Ovary (tissue), 9 donors: ENCODE data around the gene RTN4IP1. TPM values are rescaled to one million over a fixed set of nuclear protein-coding genes. Genes with fewer than 3 reads are reported as not detected.

ENCODE experiments used
- DNase-seq, 5 donors: peaks; one replicate each; pipeline ENCODE4 v3.0.0-alpha.2; 2019 to 2020
- H3K27ac ChIP-seq, 2 donors: fragments of 200-600 bp; one replicate each; pipeline versions ENCODE4 v1.5.1 to v1.8.0; 2019 to 2022
- H3K27me3 ChIP-seq: fragments of 200-600 bp; one replicate; pipeline ENCODE4 v1.8.0; 2022
- H3K36me3 ChIP-seq: fragments of 200-600 bp; sonication (generic); one replicate; pipeline ENCODE4 v1.5.1; 2019
- H3K4me1 ChIP-seq: one replicate; pipeline ENCODE4 v1.8.1; 2013; ENCODE audit warnings: mild to moderate bottlenecking, moderate library complexity; ENCODE audit not compliant: insufficient read depth
- H3K4me3 ChIP-seq: fragments of 200-600 bp; sonication (generic); one replicate; pipeline ENCODE4 v1.5.1; 2017
- H3K9me3 ChIP-seq, 2 donors: fragments of 200-600 bp in 1 of 2; sonication (generic) in 1 of 2; one replicate each; pipeline versions ENCODE4 v1.5.1 to v1.8.1; 2013 to 2019; ENCODE audit warnings: mild to moderate bottlenecking in 1 of 2, moderate library complexity in 1 of 2
- EP300 ChIP-seq: sonication (generic); formaldehyde crosslinking; IDR thresholded peaks from one replicate; pipeline ENCODE4 v1.6.1; 2017; ENCODE audit warnings: antibody characterized with exemption
- POLR2A ChIP-seq: fragments of 450-650 bp; IDR thresholded peaks from one replicate; pipeline ENCODE4 v1.6.1; 2017; ENCODE audit warnings: antibody characterized with exemption, mild to moderate bottlenecking, moderate library complexity
- WGBS, 3 donors: extraction: QIAGEN DNeasy Blood & Tissue Kit in 1 of 3; methylation state at CpG; one replicate each; pipeline versions ENCODE4 v1.1.5 to v1.1.7; 2013 to 2017; 5-methylcytosine and 5-hydroxymethylcytosine counted together
- intact Hi-C, 4 donors: fragments of 100-400 bp; cut with DNase I; formaldehyde crosslinking; loops; one replicate each; pipeline versions ENCODE4 v1.11.0 to v1.15.1; 2022 to 2023
- polyA plus RNA-seq, 2 donors: library from polyadenylated mRNA; stranded (reverse); fragments of 200-250 nt in 1 of 2; fragments of 350-450 nt in 1 of 2; fragmentation: Illumina TruSeq in 1 of 2; extraction: RNeasy Lipid Tissue Mini Kit (QIAGEN cat#74804) in 1 of 2; gene quantifications; one replicate each; pipeline ENCODE4 v1.2.3, GENCODE V29; 2013 to 2014
- total RNA-seq, 7 donors: library from RNA; depleted of rRNA in 2 of 7; stranded (reverse); fragments of >200 nt in 2 of 7; fragmentation: NEBNext Ultra II Directional in 3 of 7; extraction: Animal tissue kit (Norgen Biotek cat#: 25700) in 3 of 7; gene quantifications; one replicate each; pipeline versions ENCODE4 v1.1.0 to v1.2.4, GENCODE V29; 2016 to 2023
- TF ChIP-seq, protein P1 (sequence below), 3 donors: fragments of 450-650 bp in 2 of 3; fragments of 200-600 bp in 1 of 3; IDR thresholded peaks; one replicate each; pipeline versions ENCODE4 v1.5.1 to v1.8.0; 2016 to 2022; ENCODE audit warnings: antibody characterized with exemption in 3 of 3, mild to moderate bottlenecking in 1 of 3
- donor health status: DM: no; HTN: no; CAD: no; lungs with moderate emphysema.
- donor health status: DM: no; HTN: no; CAD: no.
- donor health status: Bipolar disorder and iron deficiency.
- donor health status: DM: yes; HTN: yes; CAD: no.
- donor health status: DM: no; HTN: no; CAD: no.
- donor health status: DM: yes; HTN: yes; CAD: no.

RTN4IP1 gene
- total and polyA plus RNA-seq, 9 donors, result 2.0 to 5.2 (median 3.0) TPM

DNA sequence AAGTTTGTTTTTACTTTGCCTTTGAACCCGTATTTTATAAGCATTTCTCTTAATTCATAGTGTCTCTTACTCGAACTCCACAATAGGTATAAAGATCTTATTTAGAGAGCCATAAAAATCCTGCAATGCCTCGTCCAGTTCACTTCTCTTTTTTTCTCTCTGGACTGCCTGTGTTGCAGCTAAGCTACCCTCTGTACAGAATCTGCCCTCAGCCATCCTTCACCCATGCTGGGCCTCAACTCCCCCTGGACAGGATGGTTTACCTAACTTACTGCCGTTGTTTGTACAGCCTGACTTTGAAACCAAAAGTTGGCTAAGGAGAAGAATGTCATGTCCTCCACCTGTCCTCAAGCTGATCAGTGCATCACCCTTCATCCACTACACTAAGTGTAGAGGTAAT, 10.5 kb upstream of the RTN4IP1 start:
- WGBS, 3 donors, result 82 to 83% (median 82%) methylated on average over 4 of the region's 4 CpGs

DNA sequence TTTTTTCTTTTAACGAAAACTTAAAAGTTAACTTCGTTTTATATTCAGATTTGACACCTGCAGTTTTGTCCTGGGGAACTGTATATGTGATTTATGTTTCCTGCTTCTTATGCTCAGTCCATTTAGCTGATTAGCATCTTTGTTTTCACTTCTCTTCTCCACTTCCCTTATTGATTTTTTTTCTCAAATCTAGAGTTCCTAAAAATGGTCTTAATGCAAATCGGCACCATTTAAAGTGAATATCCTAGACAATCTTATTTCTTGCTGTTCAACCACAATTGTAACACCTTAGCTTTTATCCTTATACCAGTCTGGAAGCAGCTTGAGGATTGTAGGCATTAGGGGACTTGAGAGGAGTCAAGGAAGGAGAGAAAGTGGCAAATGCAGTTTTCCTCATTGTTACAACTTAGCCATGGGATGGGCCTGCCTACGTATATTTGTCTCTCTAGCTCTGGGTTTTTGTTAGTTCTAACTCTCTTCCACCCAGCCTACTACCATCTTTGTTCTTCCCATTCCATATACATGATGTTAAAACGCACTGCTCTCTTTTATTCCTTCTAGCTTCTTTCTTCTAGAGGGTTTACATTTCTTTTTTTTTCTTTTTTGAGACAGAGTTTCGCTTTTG, 8.5 kb upstream of the RTN4IP1 start:
- 75 to 82% (median 76%) methylated on average over 6 of the region's 6 CpGs for WGBS, 3 donors
- Histone ChIP-seq H3K27ac (no peak overlapping the region), H3K9me3 (no peaks in the 10 kb centered on the region), H3K4me3 (no peak overlapping the region), H3K4me1 (no peaks in the 10 kb centered on the region), H3K36me3 (no peaks in the 10 kb centered on the region), H3K27me3 (no peaks in the 10 kb centered on the region)
- TF ChIP-seq EP300 (no peak), POLR2A (no peak)
- TF ChIP-seq, protein P1, sequence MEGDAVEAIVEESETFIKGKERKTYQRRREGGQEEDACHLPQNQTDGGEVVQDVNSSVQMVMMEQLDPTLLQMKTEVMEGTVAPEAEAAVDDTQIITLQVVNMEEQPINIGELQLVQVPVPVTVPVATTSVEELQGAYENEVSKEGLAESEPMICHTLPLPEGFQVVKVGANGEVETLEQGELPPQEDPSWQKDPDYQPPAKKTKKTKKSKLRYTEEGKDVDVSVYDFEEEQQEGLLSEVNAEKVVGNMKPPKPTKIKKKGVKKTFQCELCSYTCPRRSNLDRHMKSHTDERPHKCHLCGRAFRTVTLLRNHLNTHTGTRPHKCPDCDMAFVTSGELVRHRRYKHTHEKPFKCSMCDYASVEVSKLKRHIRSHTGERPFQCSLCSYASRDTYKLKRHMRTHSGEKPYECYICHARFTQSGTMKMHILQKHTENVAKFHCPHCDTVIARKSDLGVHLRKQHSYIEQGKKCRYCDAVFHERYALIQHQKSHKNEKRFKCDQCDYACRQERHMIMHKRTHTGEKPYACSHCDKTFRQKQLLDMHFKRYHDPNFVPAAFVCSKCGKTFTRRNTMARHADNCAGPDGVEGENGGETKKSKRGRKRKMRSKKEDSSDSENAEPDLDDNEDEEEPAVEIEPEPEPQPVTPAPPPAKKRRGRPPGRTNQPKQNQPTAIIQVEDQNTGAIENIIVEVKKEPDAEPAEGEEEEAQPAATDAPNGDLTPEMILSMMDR (IDR thresholded peaks at IDR 0.05), result no peak
- DNase-seq, result no peak
- intact Hi-C loops, result no loop called here

More for the DNA sequence above, 10.5 kb upstream of the RTN4IP1 start:
- Histone ChIP-seq H3K27me3 (no peaks in the 10 kb centered on the region), H3K4me3 (no peak overlapping the region), H3K36me3 (no peaks in the 10 kb centered on the region), H3K4me1 (no peaks in the 10 kb centered on the region), H3K27ac (no peak overlapping the region), H3K9me3 (no peaks in the 10 kb centered on the region)
- intact Hi-C loops, result no loop called here
- DNase-seq, result no peak
- TF ChIP-seq POLR2A, result no peak
- TF ChIP-seq EP300, result no peak
- TF ChIP-seq, protein P1 (IDR thresholded peaks at IDR 0.05), result no peak

DNA sequence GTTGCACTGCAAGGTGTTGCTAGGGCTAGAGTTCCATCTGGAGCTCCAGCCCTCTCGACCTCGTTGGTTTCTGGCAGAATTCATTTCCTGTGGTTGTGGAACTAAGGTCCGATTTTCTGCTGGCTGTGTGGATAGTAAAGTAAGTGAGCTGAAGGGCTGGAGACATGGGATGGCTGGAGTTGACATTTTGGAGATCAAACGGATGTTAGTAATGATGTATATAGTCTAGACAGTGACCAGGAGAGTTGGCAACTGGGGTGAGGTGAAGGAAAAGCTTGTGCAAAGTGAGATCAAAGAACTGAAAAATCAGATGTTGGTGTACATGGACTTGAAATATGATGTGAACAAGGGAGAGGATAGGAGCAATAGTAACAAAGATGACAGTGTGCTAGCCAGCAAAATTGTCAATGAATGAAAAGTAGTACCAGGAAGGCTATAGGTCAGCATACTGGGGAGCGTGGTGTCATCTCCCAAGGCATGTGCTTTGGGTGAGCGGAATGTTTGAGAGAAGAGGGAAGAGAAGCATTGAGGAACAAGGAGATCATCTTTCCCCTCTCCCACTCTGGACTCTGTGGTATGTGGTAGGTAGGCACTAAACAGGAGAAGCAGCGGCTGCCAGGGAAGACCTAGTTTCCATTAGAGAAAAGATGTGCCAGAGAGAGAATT, 7.9 kb upstream of the RTN4IP1 start:
- Histone ChIP-seq H3K9me3 (no peaks in the 10 kb centered on the region), H3K27ac (no peak overlapping the region), H3K4me3 (no peak overlapping the region), H3K27me3 (no peaks in the 10 kb centered on the region), H3K4me1 (no peaks in the 10 kb centered on the region), H3K36me3 (no peaks in the 10 kb centered on the region)
- no peak for DNase-seq
- TF ChIP-seq, protein P1 (IDR thresholded peaks at IDR 0.05), result no peak
- TF ChIP-seq POLR2A (no peak), EP300 (no peak)
- intact Hi-C loops, result no loop called here
- WGBS, 3 donors, result 74 to 80% (median 75%) methylated on average over 7 of the region's 7 CpGs

DNA sequence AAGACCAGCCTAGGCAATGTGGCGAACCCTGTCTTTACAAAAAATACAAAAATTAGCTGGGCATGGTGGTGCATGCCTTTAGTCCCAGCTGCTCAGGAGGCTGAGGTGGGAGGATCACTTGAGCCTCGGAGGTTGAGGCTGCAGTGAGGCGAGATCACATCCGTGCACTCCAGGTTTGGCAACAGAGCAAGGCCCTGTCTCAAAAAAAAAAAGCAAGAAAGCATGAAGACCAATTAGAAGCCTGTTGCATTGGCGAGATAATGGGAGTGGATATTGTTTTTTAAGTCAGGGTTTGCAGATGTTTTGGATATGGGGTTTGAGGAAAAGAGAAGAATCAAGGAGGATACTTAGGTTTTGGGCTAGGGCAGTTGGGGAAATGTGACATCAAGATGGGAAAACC, 5.3 kb upstream of the RTN4IP1 start:
- H3K27ac ChIP-seq, result no peak overlapping the region
- H3K36me3 ChIP-seq, result no peaks in the 10 kb centered on the region
- H3K27me3 ChIP-seq, result no peaks in the 10 kb centered on the region
- DNase-seq, result no peak
- peaks cover 3% of the 10 kb centered on the region for H3K4me1 ChIP-seq
- TF ChIP-seq POLR2A (no peak), EP300 (no peak)
- TF ChIP-seq, protein P1 (IDR thresholded peaks at IDR 0.05), result no peak
- no peak overlapping the region for H3K4me3 ChIP-seq
- intact Hi-C loops, result no loop called here
- WGBS, 3 donors, result 93 to 95% (median 93%) methylated on average over 5 of the region's 5 CpGs
- H3K9me3 ChIP-seq, result no peaks in the 10 kb centered on the region
